ENCODE results near the gene P2RX1. TPM values are rescaled to one million over a fixed set of nuclear protein-coding genes. Genes with fewer than 3 reads are reported as not detected.
A peak's percentile ranks its signal among the peaks of the same experiment; 100 is the strongest.

The P2RX1 gene
- 2.4 TPM for polyA plus RNA-seq

- Mint-ChIP-seq H3K36me3 (no peaks in the 10 kb centered on the region), H3K4me3 (peak within 1 kb of the TSS; percentile 72 to 96 (median 92)), H3K27ac (peak within 1 kb of the TSS; percentile 97 to 100 (median 100)), H3K4me1 (peaks cover 33 to 53% (median 51%) of the 10 kb centered on the region in 3 donors), H3K9me3 (no peaks in the 10 kb centered on the region), H3K27me3 (no peaks in the 10 kb centered on the region)
Measured at GRCh38 chr17:3915995-3916696, at the start of gene P2RX1. P2RX1 (minus strand) TSS chr17:3916465; CDS start chr17:3916225, 240 bp downstream.

GRCh38 chr17:3965118-3965800 lies 49.0 kb upstream of the P2RX1 start:
- Mint-ChIP-seq H3K27ac (peak overlapping the region; percentile 97 to 98 (median 97)), H3K27me3 (no peaks in the 10 kb centered on the region), H3K36me3 (peaks cover 8% of the 10 kb centered on the region), H3K4me3 (peak overlapping the region; percentile 88 to 98 (median 95)), H3K9me3 (no peaks in the 10 kb centered on the region), H3K4me1 (peaks cover 40 to 51% (median 50%) of the 10 kb centered on the region in 3 donors)

- Mint-ChIP-seq H3K9me3 (no peaks in the 10 kb centered on the region), H3K27ac (peak within 1 kb of the TSS; percentile 97 to 98 (median 97)), H3K27me3 (no peaks in the 10 kb centered on the region), H3K4me1 (peaks cover 42 to 54% (median 54%) of the 10 kb centered on the region in 3 donors), H3K4me3 (peak within 1 kb of the TSS; percentile 88 to 98 (median 95)), H3K36me3 (peaks cover 8% of the 10 kb centered on the region)
Measured at GRCh38 chr17:3964203-3965117, 48.2 kb upstream of the P2RX1 start, which contains the start of gene ATP2A3. ATP2A3 (minus strand) TSS chr17:3964437; CDS start chr17:3964291, 146 bp downstream.

- H3K36me3 Mint-ChIP-seq: peaks cover 8% of the 10 kb centered on the region
- H3K27me3 Mint-ChIP-seq: no peaks in the 10 kb centered on the region
- H3K9me3 Mint-ChIP-seq: no peaks in the 10 kb centered on the region
- H3K4me1 Mint-ChIP-seq: peaks cover 40 to 53% (median 53%) of the 10 kb centered on the region in 3 donors
- H3K27ac Mint-ChIP-seq: peak overlapping the region; percentile 88 to 98 (median 93)
- H3K4me3 Mint-ChIP-seq: peak overlapping the region; percentile 87 to 98 (median 92)
Measured at GRCh38 chr17:3963237-3964201, 47.3 kb upstream of the P2RX1 start.

- Mint-ChIP-seq H3K36me3 (peaks cover 8% of the 10 kb centered on the region), H3K27ac (peak overlapping the region; percentile 88 to 98 (median 93)), H3K9me3 (no peaks in the 10 kb centered on the region), H3K27me3 (no peaks in the 10 kb centered on the region), H3K4me3 (peak overlapping the region; percentile 87 to 98 (median 92)), H3K4me1 (peaks cover 39 to 54% (median 50%) of the 10 kb centered on the region in 3 donors)
Measured at GRCh38 chr17:3962965-3963236, 46.6 kb upstream of the P2RX1 start.

- Mint-ChIP-seq H3K27ac (peak overlapping the region; percentile 88 to 98 (median 93)), H3K36me3 (peaks cover 9% of the 10 kb centered on the region), H3K27me3 (no peaks in the 10 kb centered on the region), H3K4me3 (peak overlapping the region; percentile 87 to 98 (median 92)), H3K9me3 (no peaks in the 10 kb centered on the region), H3K4me1 (peaks cover 36 to 55% (median 48%) of the 10 kb centered on the region in 3 donors)
Measured at GRCh38 chr17:3962217-3962964, 46.1 kb upstream of the P2RX1 start.

- no peaks in the 10 kb centered on the region for H3K27me3 Mint-ChIP-seq
- no peaks in the 10 kb centered on the region for H3K9me3 Mint-ChIP-seq
- peaks cover 11% of the 10 kb centered on the region for H3K36me3 Mint-ChIP-seq
- H3K4me1 Mint-ChIP-seq: peaks cover 35 to 57% (median 50%) of the 10 kb centered on the region in 3 donors
- H3K4me3 Mint-ChIP-seq: peak overlapping the region; percentile 87 to 98 (median 92)
- H3K27ac Mint-ChIP-seq: peak overlapping the region; percentile 88 to 98 (median 94)
Measured at GRCh38 chr17:3961564-3962047, 45.3 kb upstream of the P2RX1 start.

GRCh38 chr17:3960764-3961163 lies 44.5 kb upstream of the P2RX1 start:
- H3K9me3 Mint-ChIP-seq: no peaks in the 10 kb centered on the region
- H3K36me3 Mint-ChIP-seq: peaks cover 9% of the 10 kb centered on the region
- no peaks in the 10 kb centered on the region for H3K27me3 Mint-ChIP-seq
- H3K27ac Mint-ChIP-seq: peak overlapping the region; percentile 34 to 94 (median 88)
- H3K4me3 Mint-ChIP-seq: peak overlapping the region; percentile 87 to 98 (median 92)
- peaks cover 36 to 61% (median 53%) of the 10 kb centered on the region in 3 donors for H3K4me1 Mint-ChIP-seq

- H3K27me3 Mint-ChIP-seq: no peaks in the 10 kb centered on the region
- H3K27ac Mint-ChIP-seq: peak overlapping the region in 2 of 3 donors; percentile 34 to 88
- peak overlapping the region; percentile 87 to 98 (median 92) for H3K4me3 Mint-ChIP-seq
- H3K4me1 Mint-ChIP-seq: peaks cover 32 to 58% (median 47%) of the 10 kb centered on the region in 3 donors
- no peaks in the 10 kb centered on the region for H3K9me3 Mint-ChIP-seq
- H3K36me3 Mint-ChIP-seq: peaks cover 9% of the 10 kb centered on the region
Measured at GRCh38 chr17:3959921-3960601, 43.8 kb upstream of the P2RX1 start.

- Mint-ChIP-seq H3K27me3 (no peaks in the 10 kb centered on the region), H3K9me3 (no peaks in the 10 kb centered on the region), H3K27ac (peak overlapping the region; percentile 34 to 88 (median 59)), H3K4me1 (peaks cover 31 to 56% (median 47%) of the 10 kb centered on the region in 3 donors), H3K4me3 (peak overlapping the region; percentile 21 to 98 (median 88)), H3K36me3 (peaks cover 9% of the 10 kb centered on the region)
Measured at GRCh38 chr17:3959295-3959899, 43.1 kb upstream of the P2RX1 start.

GRCh38 chr17:3957735-3958599 lies 41.7 kb upstream of the P2RX1 start:
- Mint-ChIP-seq H3K27me3 (no peaks in the 10 kb centered on the region), H3K4me1 (peaks cover 31 to 56% (median 47%) of the 10 kb centered on the region in 3 donors), H3K9me3 (no peaks in the 10 kb centered on the region), H3K4me3 (peak overlapping the region in 3 of 4 donors; percentile 16 to 80 (median 77)), H3K36me3 (peaks cover 9% of the 10 kb centered on the region), H3K27ac (peak overlapping the region in 2 of 3 donors; percentile 24 to 65)

Data from IgD-negative memory B cell (primary cell).